ENCODE measurements around the gene NALCN. TPM values are rescaled to one million over a fixed set of nuclear protein-coding genes. Genes with fewer than 3 reads are reported as not detected.

Gene NALCN
- total RNA-seq, 6 experiments from 2014 or later: 0.09 to 0.81 (median 0.25) TPM

DNA sequence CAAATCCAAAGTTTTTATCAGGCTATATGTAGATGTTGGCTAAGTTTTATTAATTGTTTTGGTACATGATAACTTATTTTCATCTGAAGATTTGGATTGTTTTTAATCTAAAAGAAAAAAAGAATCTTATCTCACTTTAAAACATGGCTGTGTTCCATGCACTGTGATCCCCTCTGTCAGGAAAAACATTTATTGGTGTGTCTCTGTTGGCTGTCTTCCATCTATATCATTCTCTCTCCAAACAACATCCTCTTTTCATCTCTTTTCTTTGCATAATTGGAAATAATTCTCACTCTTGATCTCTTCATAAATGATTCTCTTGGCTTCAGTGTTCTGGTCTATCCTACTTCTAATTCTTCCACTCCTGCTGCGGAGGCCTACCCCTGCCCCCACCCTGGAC is 4.2 kb downstream of the NALCN start:
- DNase-seq (no peak), ATAC-seq (no peak)
- Histone ChIP-seq H3K4me1 (peaks cover 0 to 6% (median 0%) of the 10 kb centered on the region in 4 donors), H3K27ac (no peak overlapping the region), H3K9me3 (no peaks in the 10 kb centered on the region), H3K27me3 (peaks cover 0 to 4% of the 10 kb centered on the region in 2 donors), H3K4me3 (no peak overlapping the region), H3K36me3 (no peaks in the 10 kb centered on the region)
- 75% methylated on average over 1 of the region's 1 CpG for WGBS (ENCODE audit: insufficient coverage, low coverage, low lambda C conversion rate, missing lambda C conversion rate)
- intact Hi-C loops (cut with DNase I): no loop called here
- TF ChIP-seq, protein P1, sequence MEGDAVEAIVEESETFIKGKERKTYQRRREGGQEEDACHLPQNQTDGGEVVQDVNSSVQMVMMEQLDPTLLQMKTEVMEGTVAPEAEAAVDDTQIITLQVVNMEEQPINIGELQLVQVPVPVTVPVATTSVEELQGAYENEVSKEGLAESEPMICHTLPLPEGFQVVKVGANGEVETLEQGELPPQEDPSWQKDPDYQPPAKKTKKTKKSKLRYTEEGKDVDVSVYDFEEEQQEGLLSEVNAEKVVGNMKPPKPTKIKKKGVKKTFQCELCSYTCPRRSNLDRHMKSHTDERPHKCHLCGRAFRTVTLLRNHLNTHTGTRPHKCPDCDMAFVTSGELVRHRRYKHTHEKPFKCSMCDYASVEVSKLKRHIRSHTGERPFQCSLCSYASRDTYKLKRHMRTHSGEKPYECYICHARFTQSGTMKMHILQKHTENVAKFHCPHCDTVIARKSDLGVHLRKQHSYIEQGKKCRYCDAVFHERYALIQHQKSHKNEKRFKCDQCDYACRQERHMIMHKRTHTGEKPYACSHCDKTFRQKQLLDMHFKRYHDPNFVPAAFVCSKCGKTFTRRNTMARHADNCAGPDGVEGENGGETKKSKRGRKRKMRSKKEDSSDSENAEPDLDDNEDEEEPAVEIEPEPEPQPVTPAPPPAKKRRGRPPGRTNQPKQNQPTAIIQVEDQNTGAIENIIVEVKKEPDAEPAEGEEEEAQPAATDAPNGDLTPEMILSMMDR (IDR thresholded peaks at IDR 0.05): no peak
- TF ChIP-seq POLR2A (IDR thresholded peaks at IDR 0.05): no peak

DNA sequence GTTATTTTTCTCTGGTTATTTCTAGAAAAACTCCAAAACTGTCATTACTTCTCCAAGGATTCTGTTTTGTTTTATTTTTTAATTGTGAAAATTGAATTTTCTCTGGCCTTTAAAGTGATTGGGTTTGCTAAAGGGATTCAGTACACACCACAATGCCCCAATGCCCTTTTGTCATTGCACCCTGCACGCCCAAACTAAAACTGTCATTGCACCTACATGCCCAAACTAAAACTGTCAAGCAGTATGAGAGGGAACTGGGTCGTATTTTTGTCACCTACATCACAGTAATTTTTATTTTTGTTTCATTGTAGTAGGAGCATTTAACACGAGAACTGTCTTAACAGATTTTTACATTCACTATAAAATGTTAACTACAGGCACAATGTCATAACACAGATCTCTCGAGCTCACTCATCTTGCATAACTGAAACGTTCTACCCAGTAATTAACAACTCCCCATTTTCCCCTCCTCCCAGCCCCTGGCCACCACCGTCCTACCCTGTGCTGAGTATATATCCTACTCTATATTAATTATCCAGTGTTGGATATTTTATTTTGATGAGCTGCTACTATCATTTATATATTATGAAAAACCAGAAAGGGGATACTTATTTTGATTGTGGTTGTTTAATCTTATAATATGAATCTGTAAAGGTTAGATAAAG is 7.2 kb downstream of the NALCN start:
- ATAC-seq: no peak
- no peaks in the 10 kb centered on the region for H3K36me3 ChIP-seq

DNA sequence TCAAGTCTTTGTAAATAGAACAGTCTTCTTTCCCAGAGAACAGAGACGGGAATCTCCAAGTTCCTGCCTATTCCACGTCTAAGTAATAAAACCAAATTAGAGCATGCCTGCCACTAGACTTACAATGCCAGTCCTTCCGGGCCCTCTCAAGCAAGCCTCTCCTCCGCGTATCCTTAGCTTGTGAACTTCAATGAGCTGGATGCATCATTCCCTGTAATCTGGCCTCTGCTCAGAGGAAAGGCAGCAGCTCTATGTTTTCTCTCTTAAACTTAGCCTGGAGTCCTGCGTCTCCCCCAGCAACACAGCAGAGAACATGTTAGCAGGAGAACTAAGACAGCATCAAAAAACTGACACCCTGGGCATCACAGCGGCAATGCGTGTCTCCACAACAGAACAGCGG is 8.2 kb downstream of the NALCN start:
- H3K4me3 ChIP-seq: no peak overlapping the region
- H3K27me3 ChIP-seq: no peaks in the 10 kb centered on the region
- ATAC-seq (no peak), DNase-seq (no peak)
- H3K4me1 ChIP-seq: no peaks in the 10 kb centered on the region
- intact Hi-C loops (cut with DNase I): no loop called here
- TF ChIP-seq, protein P1 (IDR thresholded peaks at IDR 0.05): no peak
- no peak for TF ChIP-seq POLR2A (IDR thresholded peaks at IDR 0.05)
- no peak overlapping the region for H3K27ac ChIP-seq
- no peaks in the 10 kb centered on the region for H3K36me3 ChIP-seq
- WGBS (ENCODE audit: insufficient coverage, low coverage, low lambda C conversion rate, missing lambda C conversion rate): 60% methylated on average over 8 of the region's 9 CpGs
- H3K9me3 ChIP-seq: no peaks in the 10 kb centered on the region

More for the DNA sequence above, 7.2 kb downstream of the NALCN start:
- H3K9me3 ChIP-seq: no peaks in the 10 kb centered on the region
- intact Hi-C loops (cut with DNase I): no loop called here
- no peaks in the 10 kb centered on the region for H3K4me1 ChIP-seq
- no peak for DNase-seq
- no peak overlapping the region for H3K27ac ChIP-seq
- H3K27me3 ChIP-seq: no peaks in the 10 kb centered on the region
- WGBS (ENCODE audit: insufficient coverage, low coverage, low lambda C conversion rate, missing lambda C conversion rate): 44% methylated on average over 6 of the region's 6 CpGs
- TF ChIP-seq, protein P1 (IDR thresholded peaks at IDR 0.05): no peak
- TF ChIP-seq POLR2A (IDR thresholded peaks at IDR 0.05): no peak
- no peak overlapping the region for H3K4me3 ChIP-seq

DNA sequence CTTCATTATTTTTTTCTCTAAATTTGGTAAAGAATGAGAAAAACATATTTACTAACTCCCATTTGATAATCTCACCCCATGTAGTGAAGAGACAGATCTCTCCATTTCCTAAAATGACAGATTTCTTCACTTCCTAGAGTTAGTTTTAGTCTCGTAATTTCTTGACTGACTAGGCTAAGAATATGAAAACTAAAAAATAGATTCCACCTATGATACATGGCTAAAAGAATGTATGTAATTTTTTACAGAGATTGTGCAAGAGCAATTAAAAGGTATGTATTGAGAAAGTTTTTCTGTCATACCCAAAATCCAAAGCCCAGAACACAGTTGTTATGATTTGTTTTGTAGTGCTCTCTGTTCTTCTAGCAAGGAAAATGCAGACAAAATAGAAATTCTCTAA is 9.5 kb downstream of the NALCN start:
- no peak overlapping the region for H3K27ac ChIP-seq
- ATAC-seq (no peak), DNase-seq (no peak)
- no peaks in the 10 kb centered on the region for H3K9me3 ChIP-seq
- no peaks in the 10 kb centered on the region for H3K36me3 ChIP-seq
- WGBS (ENCODE audit: insufficient coverage, low coverage, low lambda C conversion rate, missing lambda C conversion rate): 43% methylated on average over 1 of the region's 1 CpG
- no peak overlapping the region for H3K4me3 ChIP-seq
- intact Hi-C loops (cut with DNase I): no loop called here
- TF ChIP-seq, protein P1 (IDR thresholded peaks at IDR 0.05): no peak
- no peak for TF ChIP-seq POLR2A (IDR thresholded peaks at IDR 0.05)
- H3K27me3 ChIP-seq: no peaks in the 10 kb centered on the region
- H3K4me1 ChIP-seq: no peaks in the 10 kb centered on the region

Data from right lobe of liver (tissue), 6 donors.